OCI-LY1 (cell line): Measurements from ENCODE around the gene PTPN11.

Source experiments
- H2AFZ ChIP-seq: fragments of 200-600 bp; sonication (generic), shearing (Covaris generic); 2 replicates; pipeline ENCODE4 v1.6.0; 2014; ENCODE audit warnings: antibody characterized with exemption, mild to moderate bottlenecking, low read length
- H3F3A ChIP-seq: fragments of 200-600 bp; sonication (generic), shearing (Covaris generic); 2 replicates; pipeline ENCODE4 v1.6.0; 2014; ENCODE audit warnings: mild to moderate bottlenecking, antibody characterized with exemption, low read length, moderate library complexity; ENCODE audit not compliant: insufficient read depth
- H3K27ac ChIP-seq: fragments of 200-600 bp; sonication (generic); 2 replicates; pipeline ENCODE4 v1.5.1; 2014; ENCODE audit warnings: low read length, mixed run types, mild to moderate bottlenecking, low read depth; ENCODE audit not compliant: poor library complexity, severe bottlenecking
- H3K27me3 ChIP-seq: fragments of 200-600 bp; sonication (generic); 2 replicates; pipeline ENCODE4 v1.6.0; 2014; ENCODE audit warnings: antibody characterized with exemption, mild to moderate bottlenecking, low read length, moderate library complexity; ENCODE audit not compliant: insufficient read depth
- H3K36me3 ChIP-seq: fragments of 200-600 bp; sonication (generic); 2 replicates; pipeline ENCODE4 v1.6.1; 2014; ENCODE audit warnings: mild to moderate bottlenecking, antibody characterized with exemption, low read length, moderate library complexity, mixed read lengths; ENCODE audit not compliant: insufficient read depth
- H3K4me1 ChIP-seq: fragments of 200-600 bp; sonication (generic); 2 replicates; pipeline ENCODE4 v1.5.1; 2014; ENCODE audit warnings: mild to moderate bottlenecking, low read length, moderate library complexity; ENCODE audit not compliant: insufficient read depth, severe bottlenecking
- H3K4me2 ChIP-seq: fragments of 200-600 bp; sonication (generic), shearing (Covaris generic); 2 replicates; pipeline ENCODE4 v1.6.1; 2014; ENCODE audit warnings: low read length
- H3K4me3 ChIP-seq: fragments of 200-600 bp; sonication (generic); 2 replicates; pipeline ENCODE4 v1.5.1; 2014; ENCODE audit warnings: low read length, low read depth, mild to moderate bottlenecking, mixed read lengths; ENCODE audit not compliant: poor library complexity, severe bottlenecking
- H3K79me2 ChIP-seq: fragments of 200-600 bp; shearing (Covaris generic); 2 replicates; pipeline ENCODE4 v1.6.1; 2016; ENCODE audit warnings: mixed run types, low read length, mixed read lengths; ENCODE audit not compliant: insufficient read depth
- H3K9ac ChIP-seq: fragments of 200-600 bp; sonication (generic), shearing (Covaris generic); 2 replicates; pipeline ENCODE4 v1.6.1; 2014; ENCODE audit warnings: mild to moderate bottlenecking, low read length, mixed read lengths
- H3K9me2 ChIP-seq: fragments of 200-600 bp; sonication (generic), shearing (Covaris generic); 2 replicates; pipeline ENCODE4 v1.6.1; 2014; ENCODE audit warnings: low read depth, mild to moderate bottlenecking, low read length, mixed read lengths
- H3K9me3 ChIP-seq: fragments of 200-600 bp; shearing (Covaris generic); 2 replicates; pipeline ENCODE4 v1.6.1; 2014; ENCODE audit warnings: low read length, mixed read lengths
- H4K20me1 ChIP-seq: fragments of 200-600 bp; sonication (generic), shearing (Covaris generic); 2 replicates; pipeline ENCODE4 v1.6.0; 2016; ENCODE audit warnings: mild to moderate bottlenecking, low read length; ENCODE audit not compliant: insufficient read depth
- CTCF ChIP-seq: fragments of 200-600 bp; sonication (generic), shearing (Covaris generic); IDR thresholded peaks from 2 replicates; pipeline ENCODE4 v1.5.1; 2017; ENCODE audit warnings: mild to moderate bottlenecking, antibody characterized with exemption, low read length, moderate library complexity, mixed read lengths
- EZH2 ChIP-seq: fragments of 200-600 bp; sonication (generic), shearing (Covaris generic); IDR thresholded peaks from 2 replicates; pipeline ENCODE4 v1.8.0; 2017; ENCODE audit warnings: borderline replicate concordance, mixed run types, mild to moderate bottlenecking, antibody characterized with exemption, low read length, moderate library complexity, mixed read lengths

PTPN11 gene

GRCh38 chr12:112374166-112374740 lies 44.5 kb upstream of the PTPN11 start:
- no peak overlapping the region for H2AFZ ChIP-seq
- peaks cover 8% of the 10 kb centered on the region for H3K36me3 ChIP-seq
- H3K79me2 ChIP-seq: peaks cover 90% of the 10 kb centered on the region
- H3K27me3 ChIP-seq: no peaks in the 10 kb centered on the region
- H3K4me3 ChIP-seq: no peak overlapping the region
- H3K9ac ChIP-seq: no peak overlapping the region
- H3K27ac ChIP-seq: no peak overlapping the region
- H3K4me2 ChIP-seq: no peak overlapping the region
- no peaks in the 10 kb centered on the region for H3K9me2 ChIP-seq
- H3K9me3 ChIP-seq: no peaks in the 10 kb centered on the region
- no peaks in the 10 kb centered on the region for H3K4me1 ChIP-seq
- H3F3A ChIP-seq: no peaks in the 10 kb centered on the region
- TF ChIP-seq EZH2 (no peak), CTCF (no peak)
- H4K20me1 ChIP-seq: no peaks in the 10 kb centered on the region

DNA sequence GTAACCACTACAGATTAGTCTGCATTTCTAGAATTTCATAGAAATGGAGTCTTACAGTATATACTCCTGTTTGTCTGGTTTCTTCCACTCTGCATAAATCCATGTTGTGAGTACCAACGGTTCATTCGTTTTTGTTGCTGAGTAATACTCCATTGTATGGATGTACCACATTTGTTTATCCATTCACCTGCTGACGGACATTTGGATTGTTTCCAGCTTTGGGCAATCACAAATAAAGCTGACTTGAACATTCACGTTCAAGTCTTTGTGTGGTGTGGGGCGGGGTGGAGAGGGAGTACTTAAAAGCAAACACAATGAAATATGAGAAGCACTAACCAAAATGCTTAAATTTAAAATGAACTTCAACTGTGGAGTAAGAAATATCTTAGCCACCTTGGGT lies 43.6 kb upstream of the PTPN11 start:
- Histone ChIP-seq H3K4me3 (no peak overlapping the region), H3K27ac (no peak overlapping the region), H4K20me1 (no peaks in the 10 kb centered on the region), H3K9me2 (no peaks in the 10 kb centered on the region), H3K4me2 (no peak overlapping the region), H3K79me2 (peaks cover 90% of the 10 kb centered on the region), H2AFZ (no peak overlapping the region), H3K27me3 (no peaks in the 10 kb centered on the region), H3K4me1 (peaks cover 5% of the 10 kb centered on the region), H3K9me3 (no peaks in the 10 kb centered on the region), H3F3A (no peaks in the 10 kb centered on the region), H3K9ac (no peak overlapping the region), H3K36me3 (peaks cover 8% of the 10 kb centered on the region)
- TF ChIP-seq CTCF (no peak), EZH2 (no peak)

DNA sequence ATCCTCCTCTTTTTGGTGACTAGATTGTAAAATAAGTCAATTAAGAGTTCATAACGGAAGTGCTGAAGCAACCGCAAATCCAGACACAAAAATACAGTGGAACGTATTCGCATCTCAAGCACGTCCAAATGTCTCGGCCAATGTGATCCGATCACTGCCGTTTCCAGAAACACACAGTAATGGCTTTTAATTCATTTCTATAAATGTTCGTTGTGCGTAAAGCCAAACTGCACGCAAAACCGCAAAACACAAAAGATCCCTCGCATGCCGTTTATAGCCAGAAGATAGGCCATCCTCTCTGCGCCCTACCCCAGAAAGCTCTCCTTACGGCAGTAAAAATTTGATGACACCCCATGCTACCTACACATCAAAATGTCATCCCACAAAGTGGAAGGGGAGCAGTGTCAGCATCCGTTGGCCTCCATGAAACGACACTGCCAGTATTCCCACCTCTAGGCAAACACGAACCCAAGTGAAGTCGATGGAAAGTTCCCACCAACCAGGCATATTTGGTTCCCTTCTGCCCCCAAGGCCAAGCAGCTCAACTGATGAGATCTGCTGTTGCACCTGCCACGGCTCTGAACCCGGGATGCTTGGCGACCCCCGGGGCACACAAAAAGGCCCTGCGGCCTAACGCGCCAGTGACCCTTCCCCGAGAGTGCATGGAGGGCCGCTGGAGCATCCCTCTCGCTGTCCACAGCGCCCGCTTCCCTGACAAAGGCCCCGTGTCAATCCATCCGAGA lies 37.9 kb upstream of the PTPN11 start:
- Histone ChIP-seq H4K20me1 (no peaks in the 10 kb centered on the region), H3F3A (no peaks in the 10 kb centered on the region), H3K9ac (peak overlapping the region; percentile 96), H3K79me2 (peaks cover 55% of the 10 kb centered on the region), H3K27me3 (no peaks in the 10 kb centered on the region), H2AFZ (no peak overlapping the region), H3K4me2 (peak overlapping the region; percentile 98), H3K9me3 (no peaks in the 10 kb centered on the region), H3K27ac (peak overlapping the region; percentile 88), H3K9me2 (no peaks in the 10 kb centered on the region), H3K36me3 (no peaks in the 10 kb centered on the region), H3K4me3 (peak overlapping the region; percentile 98), H3K4me1 (peaks cover 18% of the 10 kb centered on the region)
- TF ChIP-seq EZH2 (no peak), CTCF (no peak)
